GM18507 (cell line): ENCODE results near the gene USP28.
A peak's percentile ranks its signal among the peaks of the same experiment; 100 is the strongest.
"Not testable (repeated sequence)": the region's sequence is repeated elsewhere in the genome, so short reads cannot be mapped to it uniquely, and the experiment has no call there.

Experiments
- DNase-seq: peaks from one replicate; pipeline ENCODE4 v3.0.0; 2011; ENCODE audit warnings: low read depth; ENCODE audit not compliant: insufficient read length; ENCODE audit errors: extremely low spot score
- FAIRE-seq: peaks from 2 replicates; lab custom pipeline; 2011; peaks lifted over from hg19 to GRCh38; lab: Jason Lieb, UNC

The USP28 gene, protein sequence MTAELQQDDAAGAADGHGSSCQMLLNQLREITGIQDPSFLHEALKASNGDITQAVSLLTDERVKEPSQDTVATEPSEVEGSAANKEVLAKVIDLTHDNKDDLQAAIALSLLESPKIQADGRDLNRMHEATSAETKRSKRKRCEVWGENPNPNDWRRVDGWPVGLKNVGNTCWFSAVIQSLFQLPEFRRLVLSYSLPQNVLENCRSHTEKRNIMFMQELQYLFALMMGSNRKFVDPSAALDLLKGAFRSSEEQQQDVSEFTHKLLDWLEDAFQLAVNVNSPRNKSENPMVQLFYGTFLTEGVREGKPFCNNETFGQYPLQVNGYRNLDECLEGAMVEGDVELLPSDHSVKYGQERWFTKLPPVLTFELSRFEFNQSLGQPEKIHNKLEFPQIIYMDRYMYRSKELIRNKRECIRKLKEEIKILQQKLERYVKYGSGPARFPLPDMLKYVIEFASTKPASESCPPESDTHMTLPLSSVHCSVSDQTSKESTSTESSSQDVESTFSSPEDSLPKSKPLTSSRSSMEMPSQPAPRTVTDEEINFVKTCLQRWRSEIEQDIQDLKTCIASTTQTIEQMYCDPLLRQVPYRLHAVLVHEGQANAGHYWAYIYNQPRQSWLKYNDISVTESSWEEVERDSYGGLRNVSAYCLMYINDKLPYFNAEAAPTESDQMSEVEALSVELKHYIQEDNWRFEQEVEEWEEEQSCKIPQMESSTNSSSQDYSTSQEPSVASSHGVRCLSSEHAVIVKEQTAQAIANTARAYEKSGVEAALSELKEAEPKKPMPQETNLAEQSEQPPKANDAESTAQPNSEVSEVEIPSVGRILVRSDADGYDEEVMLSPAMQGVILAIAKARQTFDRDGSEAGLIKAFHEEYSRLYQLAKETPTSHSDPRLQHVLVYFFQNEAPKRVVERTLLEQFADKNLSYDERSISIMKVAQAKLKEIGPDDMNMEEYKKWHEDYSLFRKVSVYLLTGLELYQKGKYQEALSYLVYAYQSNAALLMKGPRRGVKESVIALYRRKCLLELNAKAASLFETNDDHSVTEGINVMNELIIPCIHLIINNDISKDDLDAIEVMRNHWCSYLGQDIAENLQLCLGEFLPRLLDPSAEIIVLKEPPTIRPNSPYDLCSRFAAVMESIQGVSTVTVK

DNA sequence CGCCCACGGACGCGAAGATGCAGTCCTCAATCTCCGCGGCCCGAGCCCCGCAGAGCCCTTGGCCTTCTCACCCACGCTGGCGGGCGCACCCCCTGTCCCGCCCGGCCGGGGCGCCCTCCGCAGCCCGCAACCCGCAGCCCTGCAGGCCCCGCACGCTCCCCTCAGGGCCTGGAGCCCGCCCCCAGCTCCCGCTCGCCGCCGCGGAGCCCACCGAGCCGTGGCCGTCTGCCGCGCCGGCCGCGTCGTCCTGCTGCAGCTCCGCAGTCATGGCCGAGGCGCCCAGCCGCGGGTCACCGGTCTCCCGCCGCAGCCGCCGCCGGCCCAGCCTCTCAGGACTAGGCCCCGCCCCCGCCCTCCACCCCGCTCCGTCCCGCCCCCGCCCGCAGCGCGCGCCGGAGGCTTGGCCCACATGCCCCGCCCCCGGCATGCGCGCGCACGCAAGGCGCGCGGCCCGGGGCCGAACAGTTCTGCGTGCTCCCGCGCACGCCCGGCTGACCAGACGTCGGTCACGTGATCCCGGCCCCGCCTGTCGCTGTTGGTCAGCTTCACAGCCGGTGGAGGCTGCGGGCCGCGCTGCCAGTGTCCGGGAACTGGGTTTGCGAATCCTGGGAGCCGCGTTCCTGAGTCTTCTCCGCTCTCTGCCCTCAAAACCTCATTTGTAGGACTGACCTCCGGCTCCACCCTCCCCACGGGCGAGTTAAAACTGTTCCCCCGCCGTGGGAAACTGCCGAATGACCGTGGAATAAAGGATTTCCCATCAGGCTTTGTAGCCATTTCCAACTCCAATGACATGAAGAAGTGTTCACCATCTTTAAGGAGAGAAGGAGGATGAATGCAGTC lies at the start of gene USP28:
Gene USP28, minus strand, starts transcription at position 339 of the 840 bp plus-strand sequence. Its CDS starts 71 bp downstream, at position 268.
- FAIRE-seq: peak; percentile 77
- peak; percentile 96 for DNase-seq

DNA sequence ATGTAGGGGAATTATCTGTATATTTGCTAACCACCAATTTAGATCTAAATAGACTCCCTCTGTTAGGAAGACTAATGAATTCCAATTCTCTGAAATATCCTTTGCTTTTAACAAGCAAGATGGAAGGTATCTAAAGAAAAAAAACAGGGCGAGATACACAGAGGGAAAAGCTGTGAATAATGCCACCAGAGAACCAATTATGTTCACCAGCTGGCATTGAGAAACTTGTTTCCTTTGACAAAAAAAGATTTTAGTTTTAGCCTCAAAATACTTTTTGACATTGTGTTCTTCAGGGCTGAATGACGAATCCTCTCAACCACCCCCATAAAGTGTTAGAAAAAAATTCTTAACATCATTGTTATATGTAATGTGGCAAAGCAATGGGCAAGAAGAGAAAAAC lies 48.2 kb upstream of the USP28 start:
- FAIRE-seq (no peak), DNase-seq (no peak)

DNA sequence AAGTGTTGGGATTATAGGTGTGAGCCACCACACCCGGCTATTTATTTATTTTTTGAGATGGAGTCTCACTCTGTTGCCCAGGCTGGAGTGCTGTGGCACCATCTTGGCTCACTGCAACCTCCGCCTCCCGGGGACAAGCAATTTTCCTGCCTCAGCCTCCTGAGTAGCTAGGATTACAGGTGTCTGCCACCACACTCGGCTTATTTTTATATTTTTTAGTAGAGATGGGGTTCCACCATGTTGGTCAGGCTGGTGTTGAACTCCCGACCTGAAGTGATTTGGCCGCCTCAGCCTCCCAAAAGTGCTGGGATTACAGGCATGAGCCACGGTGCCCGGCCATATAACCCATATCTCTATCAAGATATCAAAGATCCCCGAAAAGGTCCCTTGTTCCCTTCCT lies 36.1 kb upstream of the USP28 start:
- not testable (repeated sequence) for DNase-seq, FAIRE-seq

DNA sequence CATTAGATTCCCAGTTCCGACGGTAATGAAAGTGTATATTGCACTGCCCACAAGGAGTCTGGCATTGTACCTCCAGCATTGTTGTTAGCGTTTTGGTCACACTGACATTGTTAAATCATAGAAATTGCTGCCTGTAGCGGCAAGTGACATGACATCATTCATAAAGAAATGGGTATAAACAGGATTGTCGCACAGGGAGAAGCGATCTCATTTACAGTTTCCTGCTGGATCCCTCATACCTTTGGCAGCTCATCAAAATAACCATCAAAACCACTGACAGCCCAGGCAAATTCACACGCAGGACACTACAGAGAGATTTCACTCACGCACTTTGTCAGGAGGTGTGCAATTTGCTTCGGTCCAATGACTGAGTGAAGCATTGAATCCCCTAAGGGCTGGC lies 32.7 kb upstream of the USP28 start:
- FAIRE-seq (no peak), DNase-seq (no peak)

DNA sequence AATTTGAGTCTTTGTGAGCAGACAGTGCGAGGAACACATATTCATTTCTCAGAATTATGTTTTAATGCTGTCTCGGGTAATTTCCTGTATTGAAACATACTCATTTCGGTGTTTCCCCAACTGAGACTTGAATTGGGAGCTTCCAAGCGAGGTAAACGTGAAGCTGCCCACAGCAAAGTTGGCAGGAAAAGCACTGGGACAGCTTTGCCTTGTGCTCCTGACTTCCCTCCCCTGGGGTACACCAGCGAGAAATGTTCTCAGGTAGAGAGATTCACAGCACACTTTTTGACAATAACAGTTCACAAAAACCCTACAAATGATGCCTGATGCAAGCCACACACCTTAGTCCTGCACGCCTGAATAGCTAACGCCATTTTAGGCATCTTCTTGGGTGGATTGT lies 32.3 kb upstream of the USP28 start:
- DNase-seq (no peak), FAIRE-seq (no peak)

DNA sequence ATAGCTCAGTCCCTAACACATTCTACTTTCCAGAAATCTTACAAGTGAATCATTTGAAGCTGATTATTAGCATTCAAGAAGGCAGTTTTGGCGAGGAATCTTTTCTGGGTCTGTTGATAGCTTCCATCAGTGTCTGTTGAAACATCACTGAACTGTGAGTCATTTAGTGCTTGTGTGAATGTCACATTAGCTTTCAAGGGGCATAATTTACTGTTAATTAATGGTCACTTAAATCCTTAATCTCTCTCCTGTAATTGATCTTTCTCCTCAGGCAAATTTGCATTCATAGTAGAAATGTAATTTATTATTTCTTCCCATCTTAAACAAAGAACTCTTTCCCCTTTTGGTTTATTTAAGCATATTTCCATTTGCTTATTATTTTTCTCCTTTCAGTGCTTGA lies 31.8 kb upstream of the USP28 start:
- no peak for DNase-seq
- FAIRE-seq: no peak

DNA sequence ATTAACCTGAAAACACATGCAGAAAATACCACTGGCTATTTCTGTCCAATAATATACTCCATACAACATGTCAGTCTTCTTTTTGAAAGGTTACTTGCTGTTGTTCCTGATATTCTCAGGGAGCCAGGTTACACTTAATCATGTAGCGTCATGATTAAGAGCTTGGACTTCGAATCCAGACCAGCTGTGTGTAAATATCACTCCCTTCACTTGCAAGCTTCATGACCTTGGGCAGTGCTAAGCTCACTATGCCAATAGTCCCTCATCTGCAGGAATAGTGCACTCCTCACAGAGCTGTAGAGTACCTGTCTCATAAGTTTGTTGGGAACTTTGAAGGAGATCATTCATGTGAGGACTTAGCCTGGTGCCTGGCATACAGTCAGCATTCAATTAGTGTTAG lies 31.1 kb upstream of the USP28 start:
- DNase-seq: no peak
- FAIRE-seq: no peak

DNA sequence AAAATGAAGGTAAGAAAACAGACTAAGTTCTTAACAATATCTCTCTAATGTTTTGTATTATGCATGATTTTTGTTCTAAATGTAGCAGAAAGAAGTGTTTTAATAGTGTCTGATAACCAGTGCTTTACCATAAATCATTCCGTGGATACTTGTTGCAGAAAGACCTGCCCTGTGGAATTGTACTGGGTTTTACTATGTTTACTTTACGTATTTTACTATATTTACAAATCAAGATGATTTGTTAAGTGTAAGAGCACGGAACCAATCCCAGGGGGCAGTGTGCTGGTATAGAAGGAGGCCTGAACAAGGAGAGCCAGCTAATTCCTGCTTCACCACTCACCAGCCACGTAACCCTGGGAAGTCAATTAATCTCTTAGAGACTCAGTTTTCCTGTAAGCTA lies 30.7 kb upstream of the USP28 start:
- DNase-seq: no peak
- FAIRE-seq: no peak

DNA sequence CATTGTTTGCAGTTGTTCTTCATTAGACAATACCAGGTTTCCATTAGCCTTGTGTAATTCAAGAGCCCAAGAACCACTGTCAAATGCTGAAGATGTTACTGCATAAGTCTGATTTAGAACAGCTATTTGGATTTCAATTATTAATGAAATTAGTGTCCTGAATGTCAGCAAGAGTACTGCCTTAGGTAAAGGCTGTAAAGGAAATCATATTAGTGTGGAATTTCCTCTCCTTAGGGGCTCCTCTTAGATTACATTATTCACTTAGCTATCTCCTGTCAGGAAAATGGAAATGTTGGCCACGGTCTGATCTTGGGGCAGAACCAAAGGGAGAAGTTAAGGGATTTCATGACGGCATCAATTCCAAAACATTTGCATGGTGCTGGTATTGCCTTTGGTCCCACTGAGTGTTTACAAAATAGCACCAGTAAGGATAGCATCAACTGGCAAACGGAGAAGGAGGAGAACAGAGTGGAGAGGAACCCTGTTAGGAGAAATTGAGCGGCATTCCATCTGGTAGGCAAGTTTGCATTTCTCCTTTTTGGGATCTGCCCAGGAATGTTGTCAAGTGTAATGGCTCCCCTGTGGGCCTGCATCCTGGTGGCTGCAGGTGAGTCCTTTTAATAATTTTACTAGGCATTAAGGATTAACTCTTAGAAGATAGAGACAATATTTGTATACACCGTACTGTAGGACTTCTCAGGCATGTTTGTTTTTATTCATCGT lies 29.2 kb upstream of the USP28 start, which contains the start of gene HTR3B:
Gene HTR3B, plus strand, starts transcription at position 418 of the 723 bp plus-strand sequence. Its CDS starts 138 bp downstream, at position 556.
- DNase-seq (no peak), FAIRE-seq (no peak)

DNA sequence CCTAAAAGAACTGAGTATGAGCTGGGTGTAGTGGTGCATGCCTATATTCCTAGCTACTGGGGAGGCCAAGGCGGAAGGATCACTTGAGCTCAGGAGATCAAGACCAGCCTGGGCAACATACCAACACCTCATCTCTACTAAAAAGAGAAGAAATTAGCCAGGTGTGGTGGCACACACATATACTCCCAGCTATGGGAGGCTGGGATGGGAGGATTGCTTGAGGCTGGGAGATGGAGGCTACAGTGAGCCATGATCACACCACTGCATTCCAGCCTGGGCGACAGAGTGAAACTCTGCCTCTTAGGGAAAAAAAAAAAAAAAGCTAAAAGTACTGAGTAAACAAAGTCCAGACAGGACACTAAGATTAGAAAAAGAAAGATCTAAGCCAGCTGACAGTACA lies 25.8 kb upstream of the USP28 start:
- FAIRE-seq: no peak
- DNase-seq: no peak

DNA sequence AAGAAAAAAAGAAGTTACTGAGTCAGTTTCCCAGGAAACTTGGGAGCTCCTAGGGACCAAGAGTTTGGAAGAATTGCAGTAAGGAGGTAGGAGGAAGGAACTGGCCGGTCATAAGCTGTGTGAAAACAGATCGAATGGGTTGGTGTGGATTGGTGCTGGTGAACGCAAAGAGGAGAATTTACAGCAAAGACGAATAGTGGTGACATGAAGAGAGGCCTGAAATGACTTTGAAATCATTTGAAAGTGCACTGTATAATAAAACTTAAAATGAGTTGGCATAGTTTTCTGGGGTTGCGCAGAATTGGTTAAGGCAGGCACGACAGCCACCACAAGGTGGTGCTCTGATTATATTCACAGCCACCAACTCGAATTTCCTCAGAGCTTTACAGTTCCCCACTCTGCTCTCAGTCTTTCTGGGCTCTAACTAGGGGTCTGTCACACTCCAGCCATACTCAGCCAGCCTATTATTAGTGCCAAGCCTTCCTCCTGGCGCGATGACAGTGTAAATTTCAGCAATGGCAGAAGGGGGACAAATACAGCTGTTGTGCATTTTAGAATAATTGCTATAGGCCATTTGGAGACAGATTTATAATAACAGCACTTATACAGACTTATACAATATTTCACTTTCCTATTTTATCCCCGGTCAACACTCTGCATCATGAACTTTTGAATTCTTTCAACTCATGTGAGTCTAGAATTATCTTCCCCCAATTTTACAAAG lies 20.9 kb upstream of the USP28 start:
- FAIRE-seq: peak; percentile 89
- DNase-seq: peak; percentile 8

DNA sequence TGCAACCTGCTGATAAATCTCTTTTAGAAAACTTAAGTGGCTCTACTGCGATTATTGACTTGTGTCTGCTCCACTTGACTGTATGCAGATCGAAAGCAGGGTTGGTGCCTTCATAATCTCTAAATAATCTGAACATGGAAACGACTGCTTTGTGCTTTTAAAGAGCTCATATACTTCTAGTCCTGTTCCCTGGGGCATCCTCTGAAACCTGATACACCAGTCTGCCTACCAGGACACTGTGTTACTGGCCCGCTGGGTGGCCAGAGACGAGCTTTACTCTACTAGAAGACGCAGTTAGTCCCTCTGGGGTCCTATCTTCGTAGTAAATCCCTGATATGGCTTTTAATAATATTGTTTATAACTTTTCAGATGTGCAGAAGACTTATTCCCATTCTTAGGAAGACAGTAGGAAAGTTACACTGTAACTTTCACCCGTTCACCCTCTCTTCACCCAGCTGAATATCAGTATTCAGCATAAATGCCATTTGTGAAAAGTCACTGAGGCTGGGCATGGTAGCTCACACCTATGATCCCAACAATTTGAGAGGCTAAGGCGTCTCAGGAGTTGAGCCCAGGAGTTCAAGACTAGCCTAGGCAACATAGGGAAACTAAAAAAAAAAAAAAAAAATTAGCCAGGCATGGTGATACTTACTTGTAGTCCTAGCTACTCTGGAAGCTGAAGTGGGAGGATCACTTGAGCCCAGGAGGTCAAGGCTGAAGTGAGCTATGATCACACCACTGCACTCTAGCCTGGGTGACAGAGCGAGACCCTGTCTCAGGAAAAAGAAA lies 20.2 kb upstream of the USP28 start:
- DNase-seq (no peak), FAIRE-seq (no peak)

DNA sequence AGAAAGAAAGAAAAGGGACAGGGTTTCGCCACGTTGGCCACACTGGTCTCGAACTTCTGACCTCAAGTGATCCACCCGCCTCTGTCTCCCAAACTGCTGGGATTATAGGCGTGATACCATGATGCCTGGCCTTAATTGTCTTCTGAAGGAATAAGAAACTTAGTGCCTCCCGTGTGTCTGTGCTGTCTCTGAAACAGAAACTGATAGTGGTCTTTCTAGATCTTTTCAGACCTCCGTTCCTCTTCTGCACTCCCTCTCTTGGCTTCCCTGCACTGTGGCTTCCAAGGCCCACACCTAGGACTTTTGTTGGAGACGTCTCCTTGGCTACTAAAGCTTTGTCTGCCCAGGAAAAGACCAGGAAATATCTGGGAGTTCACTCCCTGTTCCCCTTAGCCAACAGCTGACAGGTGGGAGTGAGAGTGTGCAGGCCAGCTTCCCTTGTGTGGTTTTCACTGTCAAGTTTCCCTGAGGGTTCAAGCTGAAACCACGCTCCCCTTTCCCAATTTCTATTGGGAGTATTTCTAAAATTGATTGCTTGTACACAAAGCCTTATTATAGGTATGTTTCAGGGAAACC lies 19.1 kb upstream of the USP28 start:
- FAIRE-seq (peak; percentile 24), DNase-seq (no peak)

DNA sequence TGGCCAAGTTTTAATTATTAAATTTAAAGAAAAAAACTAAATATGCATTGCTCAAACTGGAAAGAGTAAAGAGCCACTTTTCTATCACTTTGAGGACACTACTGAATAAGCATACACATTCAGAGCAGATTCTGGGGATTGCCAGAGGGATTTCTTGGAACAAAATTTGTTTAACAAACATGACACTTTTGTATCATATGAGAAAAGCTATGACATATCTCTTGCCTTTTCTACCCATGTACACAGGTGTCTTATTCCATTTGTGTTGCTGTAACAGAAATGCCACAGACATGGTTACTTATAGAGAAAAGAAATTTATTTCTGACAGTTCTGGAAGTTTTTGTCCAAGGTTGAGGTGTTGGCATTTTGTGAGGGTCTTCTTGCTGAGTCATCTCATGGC lies 13.5 kb upstream of the USP28 start:
- FAIRE-seq: no peak

DNA sequence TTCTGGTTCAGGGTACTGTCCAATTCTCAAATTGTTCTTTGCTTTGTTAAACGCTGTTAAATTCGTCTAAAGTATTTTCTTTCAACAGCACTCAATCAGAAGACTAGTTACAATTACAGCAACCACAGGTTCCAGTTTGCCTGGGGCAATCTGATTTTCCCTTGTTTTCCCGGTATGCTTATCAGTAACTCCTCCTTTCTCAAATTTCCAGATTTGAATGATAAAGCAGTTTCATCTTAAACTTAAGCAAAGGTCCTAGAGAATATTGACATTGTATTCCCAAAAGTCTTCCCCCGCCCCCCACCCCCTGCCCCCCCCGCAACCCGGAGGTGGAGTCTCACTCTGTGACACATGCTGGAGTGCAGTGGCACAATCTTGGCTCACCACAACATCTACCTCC lies 10.5 kb upstream of the USP28 start:
- DNase-seq: no peak
- no peak for FAIRE-seq

More for the DNA sequence above, 13.5 kb upstream of the USP28 start:
- DNase-seq: no peak

DNA sequence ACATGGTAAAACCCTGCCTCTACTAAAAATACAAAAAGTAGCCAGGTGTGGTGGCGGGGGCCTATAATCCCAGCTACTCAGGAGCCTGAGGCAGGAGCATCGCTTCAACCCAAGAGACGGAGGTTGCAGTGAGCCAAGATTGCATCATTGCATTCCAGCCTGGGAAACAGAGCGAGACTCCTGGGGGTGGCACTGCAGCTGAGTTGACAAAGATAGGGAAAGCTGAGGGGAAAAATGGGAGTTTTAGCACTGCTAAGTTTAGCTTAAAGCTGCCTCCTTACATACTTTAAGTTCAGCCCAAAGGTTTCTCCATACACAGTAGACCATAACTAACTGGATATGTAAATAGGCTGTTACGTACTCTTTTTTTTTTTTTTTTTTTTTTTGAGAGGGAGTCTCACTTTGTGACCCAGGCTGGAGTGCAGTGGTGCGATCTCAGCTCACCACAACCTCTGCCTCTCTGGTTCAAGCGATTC lies 9.0 kb upstream of the USP28 start:
- FAIRE-seq (no peak), DNase-seq (no peak)

DNA sequence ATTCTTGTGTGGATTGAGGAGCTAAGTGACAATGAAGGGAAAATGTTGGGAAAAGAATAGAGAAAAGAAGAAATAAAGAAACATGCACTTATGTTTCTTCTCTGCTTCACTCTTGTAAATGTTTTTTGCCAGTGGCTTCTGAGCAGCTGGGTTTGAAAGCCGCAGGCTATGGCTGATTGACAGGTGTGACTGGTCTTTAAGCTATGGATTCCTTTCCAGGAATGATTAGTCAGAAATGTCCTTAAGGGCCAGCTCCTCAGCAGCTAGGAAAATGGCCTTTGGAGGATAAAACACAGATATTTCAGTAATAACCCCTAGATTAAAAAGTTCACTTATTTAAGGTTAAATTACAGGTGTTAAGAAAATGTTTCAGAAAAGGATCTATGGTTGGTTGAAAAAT lies 6.5 kb upstream of the USP28 start:
- FAIRE-seq: no peak

More for the DNA sequence above, 6.5 kb upstream of the USP28 start:
- DNase-seq: no peak
